ENCODE measurements around the gene USP17L10. TPM values are rescaled to one million over a fixed set of nuclear protein-coding genes. Genes with fewer than 3 reads are reported as not detected.
A peak's percentile ranks its signal among the peaks of the same experiment; 100 is the strongest.
"Not testable (repeated sequence)": the region's sequence is repeated elsewhere in the genome, so short reads cannot be mapped to it uniquely, and the experiment has no call there.

USP17L10 gene
- total RNA-seq, 1 experiment from 2014 or later: not detected

DNA sequence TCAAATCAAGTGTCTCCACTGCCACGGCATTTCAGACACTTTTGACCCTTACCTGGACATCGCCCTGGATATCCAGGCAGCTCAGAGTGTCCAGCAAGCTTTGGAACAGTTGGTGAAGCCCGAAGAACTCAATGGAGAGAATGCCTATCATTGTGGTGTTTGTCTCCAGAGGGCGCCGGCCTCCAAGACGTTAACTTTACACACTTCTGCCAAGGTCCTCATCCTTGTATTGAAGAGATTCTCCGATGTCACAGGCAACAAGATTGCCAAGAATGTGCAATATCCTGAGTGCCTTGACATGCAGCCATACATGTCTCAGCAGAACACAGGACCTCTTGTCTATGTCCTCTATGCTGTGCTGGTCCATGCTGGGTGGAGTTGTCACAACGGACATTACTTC lies 19.8 kb downstream of the USP17L10 start:
- H3K4me1 ChIP-seq (replicated peaks; ENCODE audit: insufficient read depth); H3F3A ChIP-seq (ENCODE audit: insufficient read depth, low read depth); H3K27ac ChIP-seq; H3K4me2 ChIP-seq; H3K9me3 ChIP-seq (ENCODE audit: insufficient read depth, low read depth); H3K27me3 ChIP-seq (ENCODE audit: insufficient read depth, low read depth); CTCF ChIA-PET; BruUV-seq (replicated peaks); H3K36me3 ChIP-seq (ENCODE audit: low read depth); intact Hi-C loops (cut with micrococcal nuclease; ENCODE audit: unreplicated experiment); DNase-seq; H3K79me2 ChIP-seq (ENCODE audit: low read depth); H3K4me3 ChIP-seq; H3K9me2 ChIP-seq (ENCODE audit: insufficient read depth); H2AFZ ChIP-seq; POLR2A ChIA-PET (ENCODE audit: unreplicated experiment); H4K20me1 ChIP-seq (ENCODE audit: insufficient read depth): not testable (repeated sequence)

DNA sequence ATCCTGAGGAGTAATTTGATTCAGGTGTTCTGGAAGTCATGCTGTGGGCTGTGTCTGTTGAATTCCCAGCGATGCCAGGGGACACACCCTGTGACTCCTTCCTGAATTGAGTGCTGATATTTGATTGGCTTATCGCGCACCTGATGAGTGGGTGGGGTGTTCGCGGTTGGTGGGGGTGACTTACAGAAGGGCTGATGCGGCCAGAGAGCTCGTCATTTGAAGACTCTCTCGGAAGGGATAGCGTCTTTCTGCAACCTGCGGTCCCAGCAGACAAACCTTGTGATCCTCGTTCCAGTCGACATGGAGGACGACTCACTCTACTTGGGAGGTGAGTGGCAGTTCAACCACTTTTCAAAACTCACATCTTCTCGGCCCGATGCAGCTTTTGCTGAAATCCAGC lies 23.6 kb downstream of the USP17L10 start, which contains the start of gene USP17L15:
Gene USP17L15 (plus strand): TSS at position 301 of the 400 bp plus-strand sequence. CDS start 0 bp downstream, at position 301.
- H3K9me3 ChIP-seq (ENCODE audit: insufficient read depth, low read depth); H3K4me3 ChIP-seq; POLR2A ChIA-PET (ENCODE audit: unreplicated experiment); H3F3A ChIP-seq (ENCODE audit: insufficient read depth, low read depth); H4K20me1 ChIP-seq (ENCODE audit: insufficient read depth); H3K27me3 ChIP-seq (ENCODE audit: insufficient read depth, low read depth); intact Hi-C loops (cut with micrococcal nuclease; ENCODE audit: unreplicated experiment); DNase-seq; H3K27ac ChIP-seq; BruUV-seq (replicated peaks); H3K4me1 ChIP-seq (replicated peaks; ENCODE audit: insufficient read depth); H3K9me2 ChIP-seq (ENCODE audit: insufficient read depth); H2AFZ ChIP-seq; H3K79me2 ChIP-seq (ENCODE audit: low read depth); H3K4me2 ChIP-seq; CTCF ChIA-PET; H3K36me3 ChIP-seq (ENCODE audit: low read depth): not testable (repeated sequence)

DNA sequence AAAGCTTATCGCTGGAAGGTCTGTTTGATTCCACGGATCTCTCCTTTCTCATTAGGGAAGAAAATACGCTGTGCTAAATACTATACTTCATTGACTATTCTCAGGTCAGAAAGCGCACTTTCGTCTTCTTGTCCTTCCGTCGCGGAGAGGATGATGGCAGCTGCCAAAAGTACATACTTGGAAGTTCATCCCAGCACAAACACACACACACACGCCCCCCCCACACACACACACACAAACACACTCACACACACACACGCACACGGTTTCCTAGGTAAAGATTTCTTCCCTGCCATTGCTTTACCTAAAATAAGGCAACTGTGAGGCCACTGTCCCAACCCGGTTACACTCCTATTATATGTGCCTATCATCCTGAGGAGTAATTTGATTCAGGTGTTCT lies 28.0 kb downstream of the USP17L10 start:
- H3K4me1 ChIP-seq (replicated peaks; ENCODE audit: insufficient read depth); POLR2A ChIA-PET (ENCODE audit: unreplicated experiment); BruUV-seq (replicated peaks); H3K79me2 ChIP-seq (ENCODE audit: low read depth); H3K9me3 ChIP-seq (ENCODE audit: insufficient read depth, low read depth); H3K36me3 ChIP-seq (ENCODE audit: low read depth); H3K4me2 ChIP-seq; H3K4me3 ChIP-seq; H3K27me3 ChIP-seq (ENCODE audit: insufficient read depth, low read depth); DNase-seq; H3K27ac ChIP-seq; H2AFZ ChIP-seq; H3F3A ChIP-seq (ENCODE audit: insufficient read depth, low read depth); intact Hi-C loops (cut with micrococcal nuclease; ENCODE audit: unreplicated experiment); H4K20me1 ChIP-seq (ENCODE audit: insufficient read depth); H3K9me2 ChIP-seq (ENCODE audit: insufficient read depth); CTCF ChIA-PET: not testable (repeated sequence)

DNA sequence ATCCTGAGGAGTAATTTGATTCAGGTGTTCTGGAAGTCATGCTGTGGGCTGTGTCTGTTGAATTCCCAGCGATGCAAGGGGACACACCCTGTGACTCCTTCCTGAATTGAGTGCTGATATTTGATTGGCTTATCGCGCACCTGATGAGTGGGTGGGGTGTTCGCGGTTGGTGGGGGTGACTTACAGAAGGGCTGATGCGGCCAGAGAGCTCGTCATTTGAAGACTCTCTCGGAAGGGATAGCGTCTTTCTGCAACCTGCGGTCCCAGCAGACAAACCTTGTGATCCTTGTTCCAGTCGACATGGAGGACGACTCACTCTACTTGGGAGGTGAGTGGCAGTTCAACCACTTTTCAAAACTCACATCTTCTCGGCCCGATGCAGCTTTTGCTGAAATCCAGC lies 33.1 kb downstream of the USP17L10 start, which contains the start of gene USP17L17:
Gene USP17L17 (plus strand): TSS at position 301 of the 400 bp plus-strand sequence. CDS start 0 bp downstream, at position 301.
- H3K27ac ChIP-seq; H3K4me2 ChIP-seq; H3K79me2 ChIP-seq (ENCODE audit: low read depth); intact Hi-C loops (cut with micrococcal nuclease; ENCODE audit: unreplicated experiment); H3K9me2 ChIP-seq (ENCODE audit: insufficient read depth); H2AFZ ChIP-seq; BruUV-seq (replicated peaks); H3K27me3 ChIP-seq (ENCODE audit: insufficient read depth, low read depth); H3F3A ChIP-seq (ENCODE audit: insufficient read depth, low read depth); H3K4me1 ChIP-seq (replicated peaks; ENCODE audit: insufficient read depth); H3K36me3 ChIP-seq (ENCODE audit: low read depth); H3K9me3 ChIP-seq (ENCODE audit: insufficient read depth, low read depth); DNase-seq; H4K20me1 ChIP-seq (ENCODE audit: insufficient read depth); POLR2A ChIA-PET (ENCODE audit: unreplicated experiment); H3K4me3 ChIP-seq; CTCF ChIA-PET: not testable (repeated sequence)

DNA sequence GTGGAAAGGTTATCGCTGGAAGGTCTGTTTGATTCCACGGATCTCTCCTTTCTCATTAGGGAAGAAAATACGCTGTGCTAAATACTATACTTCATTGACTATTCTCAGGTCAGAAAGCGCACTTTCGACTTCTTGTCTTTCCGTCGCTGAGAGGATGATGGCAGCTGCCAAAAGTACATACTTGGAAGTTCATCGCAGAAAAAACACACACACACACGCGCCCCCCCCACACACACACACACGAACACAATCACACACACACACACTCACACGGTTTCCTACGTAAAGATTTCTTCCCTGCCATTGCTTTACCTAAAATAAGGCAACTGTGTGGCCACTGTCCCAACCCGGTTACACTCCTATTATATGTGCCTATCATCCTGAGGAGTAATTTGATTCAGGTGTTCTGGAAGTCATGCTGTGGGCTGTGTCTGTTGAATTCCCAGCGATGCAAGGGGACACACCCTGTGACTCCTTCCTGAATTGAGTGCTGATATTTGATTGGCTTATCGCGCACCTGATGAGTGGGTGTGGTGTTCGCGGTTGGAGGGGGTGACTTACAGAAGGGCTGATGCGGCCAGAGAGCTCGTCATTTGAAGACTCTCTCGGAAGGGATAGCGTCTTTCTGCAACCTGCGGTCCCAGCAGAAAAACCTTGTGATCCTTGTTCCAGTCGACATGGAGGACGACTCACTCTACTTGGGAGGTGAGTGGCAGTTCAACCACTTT lies 37.7 kb downstream of the USP17L10 start, which contains the start of gene USP17L18:
Gene USP17L18 (plus strand): TSS at position 678 of the 728 bp plus-strand sequence. CDS start 0 bp downstream, at position 678.
- H3K4me2 ChIP-seq; H3K4me3 ChIP-seq; H3K27me3 ChIP-seq (ENCODE audit: insufficient read depth, low read depth); H3K27ac ChIP-seq; POLR2A ChIA-PET (ENCODE audit: unreplicated experiment); intact Hi-C loops (cut with micrococcal nuclease; ENCODE audit: unreplicated experiment); H2AFZ ChIP-seq; H3F3A ChIP-seq (ENCODE audit: insufficient read depth, low read depth); H4K20me1 ChIP-seq (ENCODE audit: insufficient read depth); H3K36me3 ChIP-seq (ENCODE audit: low read depth); H3K4me1 ChIP-seq (replicated peaks; ENCODE audit: insufficient read depth); H3K9me2 ChIP-seq (ENCODE audit: insufficient read depth); H3K79me2 ChIP-seq (ENCODE audit: low read depth); H3K9me3 ChIP-seq (ENCODE audit: insufficient read depth, low read depth); BruUV-seq (replicated peaks); CTCF ChIA-PET: not testable (repeated sequence)
- DNase-seq: peak in 1 of 2 experiments; percentile 0

DNA sequence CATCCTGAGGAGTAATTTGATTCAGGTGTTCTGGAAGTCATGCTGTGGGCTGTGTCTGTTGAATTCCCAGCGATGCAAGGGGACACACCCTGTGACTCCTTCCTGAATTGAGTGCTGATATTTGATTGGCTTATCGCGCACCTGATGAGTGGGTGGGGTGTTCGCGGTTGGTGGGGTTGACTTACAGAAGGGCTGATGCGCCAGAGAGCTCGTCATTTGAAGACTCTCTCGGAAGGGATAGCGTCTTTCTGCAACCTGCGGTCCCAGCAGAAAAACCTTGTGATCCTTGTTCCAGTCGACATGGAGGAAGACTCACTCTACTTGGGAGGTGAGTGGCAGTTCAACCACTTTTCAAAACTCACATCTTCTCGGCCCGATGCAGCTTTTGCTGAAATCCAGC lies 42.6 kb downstream of the USP17L10 start, which contains the start of gene USP17L19:
Gene USP17L19 (plus strand): TSS at position 301 of the 400 bp plus-strand sequence. CDS start 0 bp downstream, at position 301.
- H3K4me2 ChIP-seq; H4K20me1 ChIP-seq (ENCODE audit: insufficient read depth); H3K27ac ChIP-seq; H2AFZ ChIP-seq; DNase-seq; H3F3A ChIP-seq (ENCODE audit: insufficient read depth, low read depth); H3K79me2 ChIP-seq (ENCODE audit: low read depth); H3K4me3 ChIP-seq; intact Hi-C loops (cut with micrococcal nuclease; ENCODE audit: unreplicated experiment); BruUV-seq (replicated peaks); H3K9me2 ChIP-seq (ENCODE audit: insufficient read depth); H3K4me1 ChIP-seq (replicated peaks; ENCODE audit: insufficient read depth); H3K36me3 ChIP-seq (ENCODE audit: low read depth); H3K9me3 ChIP-seq (ENCODE audit: insufficient read depth, low read depth); POLR2A ChIA-PET (ENCODE audit: unreplicated experiment); CTCF ChIA-PET; H3K27me3 ChIP-seq (ENCODE audit: insufficient read depth, low read depth): not testable (repeated sequence)

DNA sequence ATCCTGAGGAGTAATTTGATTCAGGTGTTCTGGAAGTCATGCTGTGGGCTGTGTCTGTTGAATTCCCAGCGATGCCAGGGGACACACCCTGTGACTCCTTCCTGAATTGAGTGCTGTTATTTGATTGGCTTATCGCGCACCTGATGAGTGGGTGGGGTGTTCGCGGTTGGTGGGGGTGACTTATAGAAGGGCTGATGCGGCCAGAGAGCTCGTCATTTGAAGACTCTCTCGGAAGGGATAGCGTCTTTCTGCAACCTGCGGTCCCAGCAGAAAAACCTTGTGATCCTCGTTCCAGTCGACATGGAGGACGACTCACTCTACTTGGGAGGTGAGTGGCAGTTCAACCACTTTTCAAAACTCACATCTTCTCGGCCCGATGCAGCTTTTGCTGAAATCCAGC lies 47.4 kb downstream of the USP17L10 start, which contains the start of gene USP17L20:
Gene USP17L20 (plus strand): TSS at position 301 of the 400 bp plus-strand sequence. CDS start 0 bp downstream, at position 301.
- H3K79me2 ChIP-seq (ENCODE audit: low read depth); DNase-seq; H3K36me3 ChIP-seq (ENCODE audit: low read depth); H3F3A ChIP-seq (ENCODE audit: insufficient read depth, low read depth); intact Hi-C loops (cut with micrococcal nuclease; ENCODE audit: unreplicated experiment); H3K4me2 ChIP-seq; H3K27ac ChIP-seq; H3K9me2 ChIP-seq (ENCODE audit: insufficient read depth); H3K4me1 ChIP-seq (replicated peaks; ENCODE audit: insufficient read depth); POLR2A ChIA-PET (ENCODE audit: unreplicated experiment); H2AFZ ChIP-seq; H3K9me3 ChIP-seq (ENCODE audit: insufficient read depth, low read depth); BruUV-seq (replicated peaks); H3K4me3 ChIP-seq; H3K27me3 ChIP-seq (ENCODE audit: insufficient read depth, low read depth); CTCF ChIA-PET; H4K20me1 ChIP-seq (ENCODE audit: insufficient read depth): not testable (repeated sequence)
